NT2/D1 (cell line): ENCODE results near the gene CFAP74.

ENCODE experiments used
- SUZ12 ChIP-seq: IDR thresholded peaks from 2 replicates; pipeline ENCODE4 v1.6.1; 2011; ENCODE audit not compliant: insufficient read length, insufficient read depth; ENCODE audit errors: extremely low read depth
- YY1 ChIP-seq: IDR thresholded peaks from 2 replicates; pipeline ENCODE4 v1.6.1; 2011; ENCODE audit not compliant: insufficient read length, insufficient read depth

DNA sequence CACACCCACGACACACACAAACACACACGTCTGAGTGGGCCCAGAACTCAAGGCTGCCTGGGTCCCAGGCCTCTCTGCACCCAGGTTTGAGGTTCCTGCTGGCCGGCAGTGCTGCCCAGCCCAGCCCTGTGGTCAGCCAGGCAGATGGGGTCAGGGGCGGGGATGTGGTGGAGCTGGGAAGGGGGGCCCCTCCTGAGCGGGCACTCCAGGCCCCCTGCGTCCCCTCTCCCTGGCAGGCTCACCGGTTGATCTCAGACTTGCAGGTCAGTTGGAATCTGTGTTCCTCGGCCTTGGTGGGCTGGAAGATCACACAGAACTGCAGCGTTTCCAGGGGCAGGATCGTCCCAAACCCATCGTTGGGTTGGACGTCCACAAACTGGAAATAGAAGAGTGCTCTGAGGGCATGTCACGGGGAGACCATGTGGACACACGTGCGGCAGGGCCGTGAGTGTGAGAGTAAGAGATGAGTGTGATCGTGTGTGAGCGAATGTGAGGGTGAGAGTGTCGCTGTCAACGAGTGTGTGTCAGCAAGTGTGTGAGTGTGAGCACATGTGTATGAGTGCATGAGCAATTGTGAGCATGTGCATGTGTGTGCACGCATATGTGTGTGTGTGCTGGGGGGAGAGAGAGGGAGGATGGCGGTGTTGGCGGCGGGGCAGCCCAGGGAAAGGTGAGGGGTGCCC, 64.8 kb downstream of the CFAP74 start:
- TF ChIP-seq SUZ12 (no peak), YY1 (no peak)
